T-helper 2 cell treated with Interferon-gamma antibody and Interleukin-4, amounts not matched to agents 5 μg/mL and 100 μg/mL, for 36 hours (primary cell): ENCODE data around the gene QDPR.
"Not testable (repeated sequence)": the region's sequence is repeated elsewhere in the genome, so short reads cannot be mapped to it uniquely, and the experiment has no call there.

ENCODE experiments used
- DNase-seq: peaks from one replicate; pipeline ENCODE4 v3.0.0; 2021; ENCODE audit warnings: low spot score
- H3K27ac Mint-ChIP-seq: one replicate; pipeline ENCODE4 v1.8.0; 2021; ENCODE audit warnings: mild to moderate bottlenecking, mixed read lengths
- H3K27me3 Mint-ChIP-seq: one replicate; pipeline ENCODE4 v1.8.0; 2021; ENCODE audit warnings: low read depth, mixed read lengths
- H3K36me3 Mint-ChIP-seq: one replicate; pipeline ENCODE4 v1.8.0; 2021; ENCODE audit warnings: low read depth, mixed read lengths
- H3K4me1 Mint-ChIP-seq: one replicate; pipeline ENCODE4 v1.8.0; 2021; ENCODE audit warnings: low read depth, mixed read lengths
- H3K4me3 Mint-ChIP-seq: one replicate; pipeline ENCODE4 v1.8.0; 2022; ENCODE audit warnings: mild to moderate bottlenecking, moderate library complexity, mixed read lengths
- H3K9me3 Mint-ChIP-seq: one replicate; pipeline ENCODE4 v1.8.0; 2021; ENCODE audit warnings: mixed read lengths

The QDPR gene

GRCh38 chr4:17463606-17464005 lies 48.3 kb downstream of the QDPR start:
- H3K4me1 Mint-ChIP-seq = no peaks in the 10 kb centered on the region
- H3K4me3 Mint-ChIP-seq = no peak overlapping the region
- no peak overlapping the region for H3K27ac Mint-ChIP-seq

GRCh38 chr4:17450269-17450804 lies 61.6 kb downstream of the QDPR start:
- Mint-ChIP-seq H3K36me3 (no peaks in the 10 kb centered on the region), H3K4me3 (no peak overlapping the region), H3K9me3 (no peaks in the 10 kb centered on the region), H3K4me1 (peaks cover 5% of the 10 kb centered on the region), H3K27me3 (peaks cover 2% of the 10 kb centered on the region), H3K27ac (no peak overlapping the region)
- no peak for DNase-seq

More at GRCh38 chr4:17463606-17464005, 48.3 kb downstream of the QDPR start:
- no peaks in the 10 kb centered on the region for H3K36me3 Mint-ChIP-seq
- H3K9me3 Mint-ChIP-seq = no peaks in the 10 kb centered on the region
- no peaks in the 10 kb centered on the region for H3K27me3 Mint-ChIP-seq
- no peak for DNase-seq

- Mint-ChIP-seq H3K36me3 (no peaks in the 10 kb centered on the region), H3K4me1 (peaks cover 5% of the 10 kb centered on the region), H3K9me3 (no peaks in the 10 kb centered on the region), H3K27ac (no peak overlapping the region), H3K27me3 (peaks cover 2% of the 10 kb centered on the region), H3K4me3 (no peak overlapping the region)
- DNase-seq = no peak
These were observed 63.2 kb downstream of the QDPR start for GRCh38 chr4:17448689-17449088.

- H3K36me3 Mint-ChIP-seq = no peaks in the 10 kb centered on the region
- peak; percentile 24 for DNase-seq
- peaks cover 5% of the 10 kb centered on the region for H3K4me1 Mint-ChIP-seq
- H3K27me3 Mint-ChIP-seq = peaks cover 2% of the 10 kb centered on the region
- no peaks in the 10 kb centered on the region for H3K9me3 Mint-ChIP-seq
- no peak overlapping the region for H3K4me3 Mint-ChIP-seq
- no peak overlapping the region for H3K27ac Mint-ChIP-seq
These were observed 64.1 kb downstream of the QDPR start for GRCh38 chr4:17447675-17448298.

GRCh38 chr4:17447056-17447455 lies 64.8 kb downstream of the QDPR start:
- Mint-ChIP-seq H3K9me3 (no peaks in the 10 kb centered on the region), H3K36me3 (no peaks in the 10 kb centered on the region), H3K27ac (no peak overlapping the region), H3K4me3 (no peak overlapping the region), H3K27me3 (peaks cover 2% of the 10 kb centered on the region), H3K4me1 (peaks cover 5% of the 10 kb centered on the region)
- no peak for DNase-seq

GRCh38 chr4:17442477-17442876 lies 69.4 kb downstream of the QDPR start:
- H3K4me1 Mint-ChIP-seq, H3K27me3 Mint-ChIP-seq, H3K36me3 Mint-ChIP-seq, H3K9me3 Mint-ChIP-seq, H3K4me3 Mint-ChIP-seq, DNase-seq, H3K27ac Mint-ChIP-seq: not testable (repeated sequence)

- H3K4me1 Mint-ChIP-seq = no peaks in the 10 kb centered on the region
- H3K4me3 Mint-ChIP-seq = no peak overlapping the region
- no peaks in the 10 kb centered on the region for H3K27me3 Mint-ChIP-seq
- H3K9me3 Mint-ChIP-seq = no peaks in the 10 kb centered on the region
- DNase-seq = no peak
- H3K36me3 Mint-ChIP-seq = no peaks in the 10 kb centered on the region
- no peak overlapping the region for H3K27ac Mint-ChIP-seq
These were observed 74.5 kb downstream of the QDPR start for GRCh38 chr4:17437396-17437795.

GRCh38 chr4:17436750-17437090 lies 75.2 kb downstream of the QDPR start:
- Mint-ChIP-seq H3K27me3 (no peaks in the 10 kb centered on the region), H3K27ac (no peak overlapping the region), H3K36me3 (no peaks in the 10 kb centered on the region), H3K9me3 (no peaks in the 10 kb centered on the region), H3K4me1 (no peaks in the 10 kb centered on the region), H3K4me3 (no peak overlapping the region)
- DNase-seq = no peak
